BE2C (cell line): ENCODE measurements around the gene PACRG.

Experiments used
- DNase-seq: peaks from one replicate; pipeline ENCODE4 v3.0.0-alpha.2; 2020
- H3K27me3 ChIP-seq: fragments of 250-450 bp; sonication (Bioruptor Pico); 2 replicates; pipeline ENCODE4 v1.5.1; 2020; ENCODE audit warnings: mild to moderate bottlenecking
- H3K36me3 ChIP-seq: fragments of 250-450 bp; sonication (Bioruptor Pico); 2 replicates; pipeline ENCODE4 v1.5.1; 2020; ENCODE audit warnings: mild to moderate bottlenecking
- H3K4me1 ChIP-seq: fragments of 250-450 bp; sonication (Bioruptor Pico); 2 replicates; pipeline ENCODE4 v1.5.1; 2020
- H3K4me3 ChIP-seq: 2 replicates; pipeline ENCODE4 v1.5.1; 2011; ENCODE audit warnings: low read depth, low read length
- H3K9me3 ChIP-seq: fragments of 250-450 bp; sonication (Bioruptor Pico); 2 replicates; pipeline ENCODE4 v1.5.1; 2020
- TF ChIP-seq, protein P1 (sequence below): IDR thresholded peaks from 2 replicates; pipeline ENCODE4 v1.5.1; 2012; ENCODE audit warnings: mild to moderate bottlenecking, low read depth, low read length

Gene PACRG

DNA sequence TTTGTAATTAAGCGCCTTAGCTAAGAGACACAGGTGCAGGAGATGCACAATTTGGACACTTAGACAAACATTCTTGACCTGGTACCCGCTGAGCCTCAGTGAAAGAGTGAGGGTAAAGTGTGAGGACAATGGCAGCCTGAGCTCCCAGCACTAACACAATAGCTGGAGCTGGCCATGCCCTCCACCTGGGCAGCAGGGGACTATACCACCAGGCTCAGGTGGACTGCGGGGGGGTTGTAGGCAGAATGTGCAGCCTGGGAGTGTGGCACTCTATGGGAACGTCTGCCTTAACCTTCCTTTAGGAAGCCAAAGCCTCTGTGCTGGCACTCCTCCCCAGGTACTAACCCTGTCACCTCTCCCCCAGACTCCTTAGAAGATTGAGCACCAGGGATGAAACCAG is 23.8 kb upstream of the PACRG start:
- DNase-seq: no peak
- no peak overlapping the region for H3K4me3 ChIP-seq
- TF ChIP-seq, protein P1, sequence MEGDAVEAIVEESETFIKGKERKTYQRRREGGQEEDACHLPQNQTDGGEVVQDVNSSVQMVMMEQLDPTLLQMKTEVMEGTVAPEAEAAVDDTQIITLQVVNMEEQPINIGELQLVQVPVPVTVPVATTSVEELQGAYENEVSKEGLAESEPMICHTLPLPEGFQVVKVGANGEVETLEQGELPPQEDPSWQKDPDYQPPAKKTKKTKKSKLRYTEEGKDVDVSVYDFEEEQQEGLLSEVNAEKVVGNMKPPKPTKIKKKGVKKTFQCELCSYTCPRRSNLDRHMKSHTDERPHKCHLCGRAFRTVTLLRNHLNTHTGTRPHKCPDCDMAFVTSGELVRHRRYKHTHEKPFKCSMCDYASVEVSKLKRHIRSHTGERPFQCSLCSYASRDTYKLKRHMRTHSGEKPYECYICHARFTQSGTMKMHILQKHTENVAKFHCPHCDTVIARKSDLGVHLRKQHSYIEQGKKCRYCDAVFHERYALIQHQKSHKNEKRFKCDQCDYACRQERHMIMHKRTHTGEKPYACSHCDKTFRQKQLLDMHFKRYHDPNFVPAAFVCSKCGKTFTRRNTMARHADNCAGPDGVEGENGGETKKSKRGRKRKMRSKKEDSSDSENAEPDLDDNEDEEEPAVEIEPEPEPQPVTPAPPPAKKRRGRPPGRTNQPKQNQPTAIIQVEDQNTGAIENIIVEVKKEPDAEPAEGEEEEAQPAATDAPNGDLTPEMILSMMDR: no peak
- no peaks in the 10 kb centered on the region for H3K27me3 ChIP-seq
- H3K9me3 ChIP-seq: no peaks in the 10 kb centered on the region
- H3K36me3 ChIP-seq: no peaks in the 10 kb centered on the region
- peaks cover 12% of the 10 kb centered on the region for H3K4me1 ChIP-seq

- no peak for DNase-seq
- H3K27me3 ChIP-seq: no peaks in the 10 kb centered on the region
- H3K4me1 ChIP-seq: peaks cover 10% of the 10 kb centered on the region
- no peaks in the 10 kb centered on the region for H3K9me3 ChIP-seq
- peak overlapping the region; percentile 2; the same call in 1 of the 2 replicates for H3K4me3 ChIP-seq
- H3K36me3 ChIP-seq: no peaks in the 10 kb centered on the region
- TF ChIP-seq, protein P1: no peak
These were observed 22.0 kb upstream of the PACRG start for GRCh38 chr6:162705736-162706135.

DNA sequence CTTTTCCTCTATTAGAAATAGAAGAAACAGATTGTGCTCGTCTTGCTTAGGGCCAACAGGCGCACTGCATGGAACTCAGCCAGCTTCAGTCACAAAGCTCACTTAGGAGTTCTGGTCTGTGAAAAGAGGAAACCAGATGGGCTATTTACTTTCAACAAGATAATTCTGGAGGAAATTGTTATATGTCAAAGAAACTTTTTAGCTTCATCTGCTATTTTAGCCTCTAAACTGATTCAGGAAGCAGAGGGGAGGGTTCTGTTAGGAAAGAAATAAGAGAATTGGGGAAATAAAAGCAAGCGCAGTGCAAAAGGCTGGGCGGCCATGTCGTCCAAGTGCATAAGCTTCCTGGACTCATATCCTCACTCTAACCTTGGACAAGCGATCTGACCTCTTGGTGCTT is 21.5 kb upstream of the PACRG start:
- H3K36me3 ChIP-seq: no peaks in the 10 kb centered on the region
- no peaks in the 10 kb centered on the region for H3K9me3 ChIP-seq
- TF ChIP-seq, protein P1: no peak
- H3K27me3 ChIP-seq: no peaks in the 10 kb centered on the region
- peaks cover 7% of the 10 kb centered on the region for H3K4me1 ChIP-seq
- no peak overlapping the region; the same call in 1 of the 2 replicates for H3K4me3 ChIP-seq
- DNase-seq: peak; percentile 74

DNA sequence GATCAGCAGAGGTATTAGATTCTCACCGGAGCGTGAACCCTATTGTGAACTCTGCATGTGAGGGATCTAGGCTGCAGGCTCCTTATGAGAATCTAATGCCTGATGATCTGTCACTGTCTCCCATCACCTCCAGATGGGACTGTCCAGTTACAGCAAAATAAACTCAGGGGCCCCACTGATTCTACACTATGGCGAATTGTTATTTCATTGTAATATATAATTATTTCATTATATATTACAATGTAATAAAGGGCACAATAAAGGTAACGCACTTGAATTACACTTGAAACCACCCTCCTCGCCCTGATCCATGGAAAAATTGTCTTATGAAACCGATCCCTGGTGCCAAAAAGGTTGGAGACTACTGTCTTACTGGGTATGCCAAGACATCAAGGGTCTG is 18.8 kb upstream of the PACRG start:
- DNase-seq: no peak
- TF ChIP-seq, protein P1: no peak
- peaks cover 9% of the 10 kb centered on the region for H3K4me1 ChIP-seq

GRCh38 chr6:162709431-162709830 is 18.3 kb upstream of the PACRG start:
- Histone ChIP-seq H3K27me3 (no peaks in the 10 kb centered on the region), H3K36me3 (no peaks in the 10 kb centered on the region), H3K4me3 (no peak overlapping the region), H3K4me1 (peaks cover 9% of the 10 kb centered on the region), H3K9me3 (no peaks in the 10 kb centered on the region)
- DNase-seq: no peak
- TF ChIP-seq, protein P1: no peak

More for the DNA sequence above, 18.8 kb upstream of the PACRG start:
- Histone ChIP-seq H3K4me3 (no peak overlapping the region), H3K9me3 (no peaks in the 10 kb centered on the region), H3K36me3 (no peaks in the 10 kb centered on the region), H3K27me3 (no peaks in the 10 kb centered on the region)

GRCh38 chr6:162710419-162710818 is 17.4 kb upstream of the PACRG start:
- no peaks in the 10 kb centered on the region for H3K27me3 ChIP-seq
- H3K9me3 ChIP-seq: no peaks in the 10 kb centered on the region
- no peak for DNase-seq
- no peaks in the 10 kb centered on the region for H3K36me3 ChIP-seq
- no peak overlapping the region for H3K4me3 ChIP-seq
- TF ChIP-seq, protein P1: no peak
- H3K4me1 ChIP-seq: peaks cover 16% of the 10 kb centered on the region
